ENCODE results near the gene PCP2.

The PCP2 gene

GRCh38 chr19:7620442-7621412 lies 12.8 kb downstream of the PCP2 start:
- H3K27me3 Mint-ChIP-seq: no peaks in the 10 kb centered on the region
- no peak overlapping the region for H3K4me3 Mint-ChIP-seq
- no peak overlapping the region for H3K27ac Mint-ChIP-seq
- peaks cover 3% of the 10 kb centered on the region for H3K36me3 Mint-ChIP-seq
- H3K4me1 Mint-ChIP-seq (ENCODE audit: low read depth): no peaks in the 10 kb centered on the region
- no peaks in the 10 kb centered on the region for H3K9me3 Mint-ChIP-seq (ENCODE audit: low read depth)

GRCh38 chr19:7619671-7620441 lies 13.7 kb downstream of the PCP2 start:
- Mint-ChIP-seq H3K36me3 (peaks cover 3% of the 10 kb centered on the region), H3K4me3 (no peak overlapping the region), H3K27me3 (no peaks in the 10 kb centered on the region), H3K4me1 (ENCODE audit: low read depth) (no peaks in the 10 kb centered on the region), H3K27ac (no peak overlapping the region), H3K9me3 (ENCODE audit: low read depth) (no peaks in the 10 kb centered on the region)

- H3K27ac Mint-ChIP-seq: no peak overlapping the region
- H3K36me3 Mint-ChIP-seq: peaks cover 3% of the 10 kb centered on the region
- H3K4me1 Mint-ChIP-seq (ENCODE audit: low read depth): no peaks in the 10 kb centered on the region
- H3K9me3 Mint-ChIP-seq (ENCODE audit: low read depth): no peaks in the 10 kb centered on the region
- no peak overlapping the region for H3K4me3 Mint-ChIP-seq
- no peaks in the 10 kb centered on the region for H3K27me3 Mint-ChIP-seq
Measured at GRCh38 chr19:7618771-7619510, 14.6 kb downstream of the PCP2 start.

- Mint-ChIP-seq H3K9me3 (ENCODE audit: low read depth) (no peaks in the 10 kb centered on the region), H3K27ac (no peak overlapping the region), H3K36me3 (peaks cover 3% of the 10 kb centered on the region), H3K4me3 (no peak overlapping the region), H3K27me3 (no peaks in the 10 kb centered on the region), H3K4me1 (ENCODE audit: low read depth) (no peaks in the 10 kb centered on the region)
Measured at GRCh38 chr19:7618348-7618747, 15.2 kb downstream of the PCP2 start.

- Mint-ChIP-seq H3K4me1 (ENCODE audit: low read depth) (no peaks in the 10 kb centered on the region), H3K36me3 (peaks cover 3% of the 10 kb centered on the region), H3K27ac (no peak overlapping the region), H3K9me3 (ENCODE audit: low read depth) (no peaks in the 10 kb centered on the region), H3K4me3 (no peak overlapping the region), H3K27me3 (no peaks in the 10 kb centered on the region)
Measured at GRCh38 chr19:7617735-7618134, 15.8 kb downstream of the PCP2 start.

- Mint-ChIP-seq H3K27me3 (no peaks in the 10 kb centered on the region), H3K4me3 (no peak overlapping the region), H3K9me3 (ENCODE audit: low read depth) (no peaks in the 10 kb centered on the region), H3K4me1 (ENCODE audit: low read depth) (no peaks in the 10 kb centered on the region), H3K36me3 (peaks cover 3% of the 10 kb centered on the region), H3K27ac (no peak overlapping the region)
Measured at GRCh38 chr19:7617172-7617571, 16.3 kb downstream of the PCP2 start.

- Mint-ChIP-seq H3K27me3 (no peaks in the 10 kb centered on the region), H3K4me1 (ENCODE audit: low read depth) (no peaks in the 10 kb centered on the region), H3K4me3 (no peak overlapping the region), H3K9me3 (ENCODE audit: low read depth) (no peaks in the 10 kb centered on the region), H3K36me3 (peaks cover 3% of the 10 kb centered on the region), H3K27ac (no peak overlapping the region)
Measured at GRCh38 chr19:7614859-7615741, 18.4 kb downstream of the PCP2 start.

- Mint-ChIP-seq H3K27me3 (no peaks in the 10 kb centered on the region), H3K4me3 (no peak overlapping the region), H3K36me3 (no peaks in the 10 kb centered on the region), H3K4me1 (ENCODE audit: low read depth) (no peaks in the 10 kb centered on the region), H3K27ac (no peak overlapping the region), H3K9me3 (ENCODE audit: low read depth) (no peaks in the 10 kb centered on the region)
Measured at GRCh38 chr19:7612282-7613274, 20.9 kb downstream of the PCP2 start.

- H3K4me1 Mint-ChIP-seq (ENCODE audit: low read depth): no peaks in the 10 kb centered on the region
- H3K4me3 Mint-ChIP-seq: no peak overlapping the region
- no peaks in the 10 kb centered on the region for H3K9me3 Mint-ChIP-seq (ENCODE audit: low read depth)
- no peak overlapping the region for H3K27ac Mint-ChIP-seq
- H3K36me3 Mint-ChIP-seq: no peaks in the 10 kb centered on the region
- H3K27me3 Mint-ChIP-seq: no peaks in the 10 kb centered on the region
Measured at GRCh38 chr19:7611541-7612279, 21.8 kb downstream of the PCP2 start.

GRCh38 chr19:7610491-7611240 lies 22.9 kb downstream of the PCP2 start:
- Mint-ChIP-seq H3K27ac (no peak overlapping the region), H3K4me3 (no peak overlapping the region), H3K36me3 (no peaks in the 10 kb centered on the region), H3K4me1 (ENCODE audit: low read depth) (no peaks in the 10 kb centered on the region), H3K27me3 (no peaks in the 10 kb centered on the region), H3K9me3 (ENCODE audit: low read depth) (no peaks in the 10 kb centered on the region)

- H3K4me3 Mint-ChIP-seq: no peak overlapping the region
- H3K9me3 Mint-ChIP-seq (ENCODE audit: low read depth): no peaks in the 10 kb centered on the region
- no peaks in the 10 kb centered on the region for H3K4me1 Mint-ChIP-seq (ENCODE audit: low read depth)
- H3K27ac Mint-ChIP-seq: no peak overlapping the region
- no peaks in the 10 kb centered on the region for H3K36me3 Mint-ChIP-seq
- H3K27me3 Mint-ChIP-seq: peaks cover 2% of the 10 kb centered on the region
Measured at GRCh38 chr19:7607874-7608560, 25.5 kb downstream of the PCP2 start.
